Thoracic aorta endothelial cell (primary cell): Measurements from ENCODE around the gene LDLRAD4. TPM values are rescaled to one million over a fixed set of nuclear protein-coding genes. Genes with fewer than 3 reads are reported as not detected.

Experiments
- small RNA-seq: library from RNA; depleted of rRNA; stranded (forward); fragments of <200 nt; gene quantifications from one replicate; pipeline ENCODE3, GENCODE V24; 2012
- total RNA-seq: library from RNA; depleted of rRNA; stranded (reverse); fragments of >200 nt; gene quantifications from 2 replicates; pipeline ENCODE4 v1.2.3, GENCODE V29; 2012

The LDLRAD4 gene
- 1.1 and 1.6 TPM in 2 replicates for total RNA-seq

GRCh38 chr18:13218368-13218991 is at the start of gene LDLRAD4:
Gene LDLRAD4 (plus strand): TSS chr18:13218760.

Small RNA genes lying within 50 kb of the gene (small RNA-seq; reads per million reads assigned to genes)
- gene MIR4526 (not detected), gene MIR5190 (not detected)

Other genes with a start within 250 kb of the LDLRAD4 start
- gene CEP192, start 227.4 kb upstream of the LDLRAD4 start, total RNA-seq: 39.5 and 43.5 TPM in 2 replicates